ENCODE results near the gene ADAM8.
"Not testable (repeated sequence)": the region's sequence is repeated elsewhere in the genome, so short reads cannot be mapped to it uniquely, and the experiment has no call there.

The ADAM8 gene

GRCh38 chr10:133266056-133266795, 10.4 kb downstream of the ADAM8 start:
- no peak for DNase-seq

DNA sequence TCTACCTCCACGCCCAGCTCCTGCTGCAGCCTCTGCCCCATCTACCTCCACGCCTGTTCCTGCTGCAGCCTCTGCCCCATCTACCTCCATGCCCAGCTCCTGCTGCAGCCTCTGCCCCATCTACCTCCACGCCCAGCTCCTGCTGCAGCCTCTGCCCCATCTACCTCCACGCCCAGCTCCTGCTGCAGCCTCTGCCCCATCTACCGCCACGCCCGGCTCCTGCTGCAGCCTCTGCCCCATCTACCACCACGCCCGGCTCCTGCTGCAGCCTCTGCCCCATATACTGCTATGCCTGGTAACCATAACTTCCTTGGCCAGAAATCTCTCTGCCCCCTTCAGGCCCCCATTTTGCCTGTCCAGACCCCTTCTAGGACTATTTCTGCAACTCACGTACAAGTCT, 11.6 kb downstream of the ADAM8 start:
- DNase-seq: not testable (repeated sequence)

GRCh38 chr10:133264461-133264860, 12.2 kb downstream of the ADAM8 start:
- DNase-seq: peak; percentile 59

DNA sequence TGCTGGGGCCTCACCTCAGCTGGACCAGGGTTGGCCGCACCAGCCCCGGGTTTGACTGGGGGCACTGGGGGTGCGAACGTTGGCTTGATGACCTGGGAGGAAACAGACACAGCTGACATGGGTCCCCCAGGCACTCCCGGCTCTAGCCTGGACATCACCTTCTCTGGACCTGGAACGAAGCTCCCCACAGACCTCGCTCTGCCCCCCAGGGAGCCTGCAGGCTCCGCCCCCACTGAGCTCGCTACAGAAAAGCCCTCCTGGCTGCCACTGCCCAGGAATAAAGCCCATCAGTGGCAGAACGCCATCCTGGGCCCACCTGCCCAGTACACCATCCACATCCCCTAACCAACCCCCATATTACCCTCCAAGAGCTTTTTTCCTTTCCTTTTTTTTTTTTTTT, 13.0 kb downstream of the ADAM8 start:
- DNase-seq: no peak

- no peak for DNase-seq
These were observed 14.0 kb downstream of the ADAM8 start for GRCh38 chr10:133262696-133263095.

DNA sequence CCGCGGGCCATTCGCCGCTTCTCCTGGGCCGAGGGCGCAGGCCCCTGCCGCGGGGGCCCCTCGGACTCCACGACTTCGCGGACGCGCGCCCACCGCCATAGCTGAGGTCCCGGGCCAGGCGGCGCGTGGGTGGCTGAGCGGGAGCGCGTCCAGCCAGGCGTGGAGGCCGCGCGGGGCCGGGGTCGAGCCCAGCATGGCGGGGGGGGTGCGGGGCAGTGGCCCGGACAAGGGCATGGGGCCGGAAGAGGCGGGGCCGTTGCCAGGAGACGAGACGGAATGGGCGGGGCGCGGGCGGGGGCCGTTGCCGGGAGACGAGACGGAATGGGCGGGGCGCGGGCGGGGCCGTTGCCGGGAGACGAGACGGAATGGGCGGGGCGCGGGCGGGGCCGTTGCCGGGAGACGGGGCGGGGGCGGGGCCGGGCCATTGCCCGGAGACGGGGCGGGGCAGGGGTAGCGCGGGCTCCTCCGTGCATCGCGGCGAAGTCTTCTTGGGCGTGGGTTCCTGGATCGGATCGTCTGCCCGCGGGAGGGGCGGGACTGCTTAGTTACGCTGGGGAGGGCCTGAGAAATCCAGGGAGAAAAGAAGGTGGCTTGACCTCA, 14.8 kb downstream of the ADAM8 start:
- peak; percentile 91 for DNase-seq

GRCh38 chr10:133260895-133261725, 15.6 kb downstream of the ADAM8 start:
- DNase-seq: peak; percentile 66

DNA sequence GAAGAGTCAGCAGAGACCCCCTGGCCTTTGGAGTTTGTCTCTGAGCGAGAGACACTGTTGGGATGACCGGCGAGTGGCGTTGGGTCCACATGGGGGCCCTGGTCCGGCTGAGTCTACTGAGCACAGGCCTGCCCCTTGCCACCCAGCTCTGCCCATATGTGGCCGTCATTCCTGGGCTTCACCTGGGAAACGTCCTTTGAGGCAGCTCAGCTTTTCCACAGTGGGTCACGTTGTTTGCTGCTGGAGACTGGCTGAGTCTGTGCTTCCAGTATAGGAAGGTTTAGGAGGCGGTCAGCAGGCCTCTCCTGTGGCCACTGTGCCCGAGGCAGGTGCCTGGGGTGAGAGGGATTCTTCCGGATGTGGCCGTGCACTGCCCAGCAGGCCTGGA, 17.1 kb downstream of the ADAM8 start:
- DNase-seq: no peak

GRCh38 chr10:133258818-133259601, 17.7 kb downstream of the ADAM8 start:
- DNase-seq: peak; percentile 84

DNA sequence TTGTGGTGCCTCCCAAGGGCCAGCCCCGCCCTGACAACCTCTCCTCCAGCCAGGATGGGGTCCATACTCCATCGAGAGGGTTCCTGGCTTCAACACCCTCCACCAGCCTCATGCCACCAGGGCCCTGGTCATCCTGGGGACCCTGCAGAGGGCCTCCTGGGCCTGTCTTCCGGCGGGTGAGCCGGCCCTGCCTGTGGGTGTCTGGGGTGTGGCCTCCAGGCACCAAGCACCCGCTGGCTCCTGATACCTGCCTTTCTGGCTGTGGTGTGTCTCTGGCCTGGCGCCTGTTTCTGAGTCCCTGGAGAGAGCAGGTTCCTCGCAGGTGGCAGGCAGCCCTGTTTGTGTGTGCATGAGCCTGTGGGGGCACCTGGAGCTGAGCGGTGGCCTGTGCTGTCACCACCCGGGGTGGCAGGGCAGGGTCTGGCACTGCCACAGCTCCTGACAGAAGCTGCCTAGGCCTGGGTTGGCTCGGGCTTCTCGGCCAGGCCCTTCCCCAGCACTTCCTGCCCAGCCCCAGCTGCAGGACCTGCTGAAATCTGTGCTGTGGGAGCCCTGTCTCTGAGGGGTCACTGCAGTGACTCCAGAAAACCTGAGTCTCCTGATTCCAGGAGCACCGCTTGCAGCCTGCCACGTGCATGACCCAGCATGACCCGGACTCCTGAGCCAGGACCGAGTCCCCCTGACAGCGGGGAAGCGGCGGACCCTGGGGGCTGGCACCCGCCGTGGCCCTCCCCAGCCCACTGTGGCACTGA, 18.4 kb downstream of the ADAM8 start:
- peak; percentile 37 for DNase-seq

DNA sequence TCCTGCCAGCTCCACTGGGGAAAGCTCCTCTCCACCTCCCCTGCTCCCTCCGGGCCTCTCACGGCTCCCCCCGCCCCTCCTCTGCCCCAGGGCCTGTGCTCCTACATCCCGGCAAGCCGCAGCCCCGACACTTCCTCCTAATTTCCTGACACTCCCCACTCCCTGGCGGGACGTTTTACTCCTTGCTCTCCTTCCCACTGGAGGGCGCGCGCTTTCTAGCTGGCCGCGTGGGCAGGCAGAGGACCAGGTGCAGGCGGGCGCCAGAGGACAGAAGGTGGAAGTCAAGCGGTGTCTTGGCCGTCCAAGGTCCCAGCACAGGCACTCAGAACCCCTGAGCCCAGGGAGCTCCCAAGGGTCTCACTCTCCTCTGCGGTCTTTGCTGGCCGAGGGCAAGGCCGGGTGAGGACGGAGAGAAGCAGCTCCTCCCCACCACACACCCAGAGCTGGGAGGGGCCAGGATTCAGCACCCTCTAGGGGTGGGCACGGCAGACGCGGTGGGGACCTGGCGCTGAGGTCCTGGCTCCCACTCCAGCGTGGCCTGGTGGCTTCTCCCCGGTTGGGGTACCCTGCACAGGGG, 19.1 kb downstream of the ADAM8 start:
- no peak for DNase-seq

DNA sequence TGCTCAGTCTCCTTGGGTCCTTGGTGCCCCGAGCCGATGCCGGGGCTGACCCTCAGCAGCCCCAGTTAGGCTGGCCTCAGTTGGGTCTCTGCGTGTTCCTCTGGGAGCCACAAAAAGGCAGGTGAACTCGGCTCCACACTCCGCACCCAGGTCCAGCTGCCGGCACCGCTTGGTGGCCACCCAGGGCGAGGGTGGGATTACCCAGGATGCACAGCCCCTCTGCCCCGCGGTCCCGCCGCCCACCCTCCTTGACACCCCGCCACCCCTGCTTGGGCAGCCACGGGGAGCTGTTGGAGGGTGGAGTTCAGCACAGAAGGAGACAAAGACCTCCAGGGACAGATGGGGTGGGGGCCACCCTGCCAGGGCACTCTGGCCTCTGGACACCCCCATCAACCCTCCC, 21.3 kb downstream of the ADAM8 start:
- no peak for DNase-seq

DNA sequence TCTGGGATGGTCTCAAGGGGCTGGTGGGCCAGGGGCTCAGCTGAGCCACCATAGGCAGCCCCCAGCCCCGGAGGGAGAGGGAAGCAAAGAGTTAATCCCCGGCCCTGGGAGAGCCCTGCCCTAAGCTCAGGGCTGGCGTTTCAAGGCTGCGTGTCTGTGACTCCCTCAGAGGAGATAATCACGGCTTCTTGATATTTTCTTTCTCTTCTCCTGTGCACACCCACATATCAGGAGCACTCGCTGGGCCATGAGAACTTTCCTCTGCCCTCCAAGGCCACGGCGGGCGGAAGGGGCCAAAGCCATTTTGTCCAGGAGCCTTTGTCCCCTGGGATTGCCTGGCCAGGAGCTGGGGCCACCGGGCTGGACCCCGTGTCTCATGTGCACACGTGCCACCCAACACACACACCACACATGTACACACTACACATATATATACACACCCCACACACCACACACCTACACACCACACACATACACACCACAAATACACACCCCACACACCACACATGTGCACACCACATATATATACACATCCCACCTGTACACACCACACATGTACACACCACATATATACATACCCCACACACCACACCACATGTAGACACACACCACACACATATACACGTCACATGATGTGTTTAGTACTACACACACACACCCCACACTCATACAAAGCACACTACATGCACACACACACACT, 22.1 kb downstream of the ADAM8 start:
- no peak for DNase-seq

DNA sequence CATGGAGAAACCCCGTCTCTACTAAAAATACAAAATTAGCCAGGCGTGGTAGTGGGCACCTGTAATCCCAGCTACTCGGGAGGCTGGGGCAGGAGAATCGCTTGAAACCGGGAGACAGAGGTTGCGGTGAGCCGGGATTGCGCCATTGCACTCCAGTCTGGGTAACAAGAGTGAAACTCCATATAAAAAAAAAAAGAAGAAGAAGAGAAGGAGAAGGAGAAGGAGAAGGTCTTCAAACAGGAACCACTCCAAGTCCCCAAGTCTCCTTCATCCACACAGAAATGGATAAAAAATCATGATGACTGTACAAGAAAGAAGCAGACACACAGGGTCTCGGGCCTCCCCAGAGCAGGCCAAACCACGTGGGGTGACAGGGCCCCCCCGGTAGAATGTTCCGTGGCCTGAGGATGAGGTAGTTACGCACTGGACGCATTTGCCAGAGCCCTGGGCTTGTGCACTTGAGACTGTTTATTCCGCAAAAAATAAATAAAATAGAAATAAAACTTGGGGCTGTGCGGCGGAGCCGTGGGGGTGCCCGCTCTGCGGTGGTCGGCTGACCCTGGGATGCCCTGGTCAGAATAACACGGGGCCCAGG, 23.2 kb downstream of the ADAM8 start:
- no peak for DNase-seq

GRCh38 chr10:133252223-133252552, 24.5 kb downstream of the ADAM8 start:
- DNase-seq: no peak

DNA sequence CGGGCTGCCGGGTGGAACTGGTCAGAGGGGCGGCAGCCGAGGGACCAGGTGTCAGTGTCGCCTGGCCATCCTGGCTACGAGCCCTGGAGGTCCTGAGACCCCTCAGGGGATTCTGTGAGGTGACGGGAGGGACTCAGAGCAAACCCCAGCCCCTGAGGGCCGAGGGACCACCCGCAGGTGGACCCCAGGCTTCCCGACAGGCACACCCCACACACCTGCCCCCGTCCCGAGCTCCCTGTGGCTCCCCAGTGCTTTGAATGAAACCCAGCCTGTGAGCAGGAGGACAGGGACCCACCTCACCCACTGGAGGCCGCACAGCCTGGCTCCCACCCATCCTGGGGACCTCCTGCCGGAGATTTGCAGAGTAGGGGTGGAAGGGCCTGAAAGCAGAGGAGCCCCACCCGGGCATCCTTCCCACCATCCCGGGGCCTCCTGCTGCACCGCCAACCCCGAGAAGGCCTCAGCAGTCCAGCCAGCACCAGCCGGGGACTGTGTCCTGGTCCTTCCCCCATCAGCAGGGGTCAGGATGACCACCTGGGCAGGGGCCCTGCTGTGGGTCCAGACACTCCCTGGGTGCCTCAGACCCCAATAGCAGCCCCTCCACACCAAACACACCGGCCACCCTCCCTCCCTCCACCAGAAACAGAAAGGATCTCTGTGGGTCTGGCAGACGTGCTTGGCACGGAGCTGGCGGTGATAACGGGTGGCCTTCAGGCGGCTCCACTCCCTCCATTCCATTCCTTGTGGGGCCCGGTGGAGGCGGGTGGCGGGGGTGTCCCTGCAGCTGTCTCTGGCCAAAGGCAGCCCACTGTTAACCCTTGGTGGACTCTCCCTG, 25.1 kb downstream of the ADAM8 start:
- no peak for DNase-seq

DNA sequence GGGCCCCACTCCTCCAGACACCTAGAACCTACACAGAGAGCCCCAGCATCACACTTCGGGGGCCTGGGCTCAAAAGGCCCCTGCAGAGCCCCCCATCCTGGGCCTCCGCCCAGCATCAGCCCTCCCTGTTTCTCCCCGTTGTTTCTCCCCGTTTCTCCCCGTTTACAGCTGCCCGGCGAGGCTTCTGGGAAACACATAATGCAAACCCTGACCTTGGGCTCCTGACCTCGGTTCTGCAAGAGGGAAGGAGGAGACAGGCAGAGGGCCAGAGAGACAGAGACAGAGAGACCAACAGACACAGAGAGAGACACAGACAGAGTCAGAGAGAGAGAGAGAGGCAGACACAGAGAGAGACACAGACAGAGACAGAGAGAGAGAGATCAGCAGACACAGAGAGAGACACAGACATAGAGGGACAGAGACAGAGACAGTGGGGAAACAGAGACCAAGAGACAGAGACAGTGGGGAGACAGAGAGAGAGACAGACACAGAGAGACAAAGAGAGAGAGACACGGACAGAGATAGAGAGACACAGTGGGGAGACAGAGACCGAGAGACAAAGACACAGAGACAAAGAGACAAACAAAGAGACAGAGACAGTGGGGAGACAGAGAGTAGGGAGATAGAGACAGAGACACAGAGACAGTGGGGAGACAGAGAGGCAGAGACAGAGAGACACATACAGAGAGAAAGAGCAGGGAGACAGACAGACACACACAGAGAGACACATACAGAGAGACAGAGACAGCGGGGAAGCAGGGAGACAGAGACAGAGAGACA, 26.5 kb downstream of the ADAM8 start:
- no peak for DNase-seq

DNA sequence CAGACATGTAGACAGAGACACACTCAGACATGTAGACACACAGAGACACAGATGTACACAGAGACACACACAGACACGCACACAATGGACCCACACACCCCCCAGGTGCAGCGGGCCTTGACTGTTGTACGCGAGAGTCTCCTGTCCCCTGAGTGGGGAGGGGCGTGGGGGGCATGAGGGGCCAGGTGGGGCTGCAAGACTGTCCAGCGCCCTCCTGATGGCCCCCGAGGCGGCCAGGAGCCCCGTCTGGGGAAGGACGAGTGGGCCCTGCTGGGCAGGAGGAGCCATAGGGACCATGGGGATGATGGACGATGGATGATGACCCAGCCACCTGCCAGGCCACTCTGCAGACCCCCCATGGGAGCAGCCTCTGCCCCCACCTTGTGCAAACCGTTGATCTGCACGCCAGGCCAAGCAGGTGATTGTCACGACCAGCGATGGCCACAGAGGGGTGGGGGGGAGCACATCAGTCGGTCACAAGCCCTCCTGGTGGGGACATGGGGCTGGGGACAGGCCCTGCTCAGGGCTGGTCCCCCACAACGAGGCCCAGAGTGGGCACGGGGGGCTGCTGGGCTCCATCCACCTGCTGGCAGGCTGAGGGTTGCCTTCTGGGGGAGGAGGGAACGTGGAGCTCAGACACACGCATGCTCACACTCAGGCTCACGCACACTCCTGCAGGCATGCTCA, 27.4 kb downstream of the ADAM8 start:
- DNase-seq: no peak

- no peak for DNase-seq
These were observed 28.3 kb downstream of the ADAM8 start for GRCh38 chr10:133248334-133248715.

All from CD4-positive, alpha-beta T cell treated with Interleukin-12 subunit alpha and Interleukin-12 subunit beta, for 1 hour (primary cell).